ENCODE results near the gene THAP7. TPM values are rescaled to one million over a fixed set of nuclear protein-coding genes. Genes with fewer than 3 reads are reported as not detected.

The THAP7 gene
- total and polyA plus RNA-seq, 2 of the 13 experiments (the other 11 are each of a cell fraction or from before 2014, with no cell fraction given) = 13.0 to 25.5 TPM

DNA sequence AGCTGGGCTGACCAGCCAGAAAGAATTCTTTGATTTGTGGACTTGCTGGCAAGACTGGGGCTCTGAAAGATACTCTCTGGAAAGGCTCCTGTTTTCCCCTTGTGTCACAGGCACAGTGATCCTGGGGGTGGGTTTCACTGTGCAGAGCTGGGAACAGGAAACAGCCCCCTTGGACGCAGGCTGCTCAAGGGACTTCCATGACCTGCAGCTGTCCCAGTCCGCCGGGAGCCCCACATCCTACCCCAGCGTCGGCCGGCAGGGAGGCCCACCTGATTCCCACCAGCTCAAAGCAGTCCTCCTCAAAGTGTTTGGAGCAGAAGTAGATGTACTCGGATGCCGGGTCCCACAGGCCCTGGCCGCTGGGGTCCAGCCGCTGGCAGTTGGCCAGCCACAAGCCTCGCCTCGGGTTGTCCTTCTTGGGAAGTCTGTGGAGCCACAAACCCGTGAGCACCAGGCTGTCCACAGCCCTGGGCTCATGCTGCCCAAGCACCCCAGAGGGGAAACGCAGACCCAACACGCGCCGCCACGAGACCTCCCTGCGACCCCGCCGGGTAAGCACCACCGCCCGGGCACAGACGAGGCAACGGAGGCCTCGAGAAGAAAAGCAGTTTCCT is 824 bp downstream of the THAP7 start (continued):
- TF ChIP-seq, protein P1, sequence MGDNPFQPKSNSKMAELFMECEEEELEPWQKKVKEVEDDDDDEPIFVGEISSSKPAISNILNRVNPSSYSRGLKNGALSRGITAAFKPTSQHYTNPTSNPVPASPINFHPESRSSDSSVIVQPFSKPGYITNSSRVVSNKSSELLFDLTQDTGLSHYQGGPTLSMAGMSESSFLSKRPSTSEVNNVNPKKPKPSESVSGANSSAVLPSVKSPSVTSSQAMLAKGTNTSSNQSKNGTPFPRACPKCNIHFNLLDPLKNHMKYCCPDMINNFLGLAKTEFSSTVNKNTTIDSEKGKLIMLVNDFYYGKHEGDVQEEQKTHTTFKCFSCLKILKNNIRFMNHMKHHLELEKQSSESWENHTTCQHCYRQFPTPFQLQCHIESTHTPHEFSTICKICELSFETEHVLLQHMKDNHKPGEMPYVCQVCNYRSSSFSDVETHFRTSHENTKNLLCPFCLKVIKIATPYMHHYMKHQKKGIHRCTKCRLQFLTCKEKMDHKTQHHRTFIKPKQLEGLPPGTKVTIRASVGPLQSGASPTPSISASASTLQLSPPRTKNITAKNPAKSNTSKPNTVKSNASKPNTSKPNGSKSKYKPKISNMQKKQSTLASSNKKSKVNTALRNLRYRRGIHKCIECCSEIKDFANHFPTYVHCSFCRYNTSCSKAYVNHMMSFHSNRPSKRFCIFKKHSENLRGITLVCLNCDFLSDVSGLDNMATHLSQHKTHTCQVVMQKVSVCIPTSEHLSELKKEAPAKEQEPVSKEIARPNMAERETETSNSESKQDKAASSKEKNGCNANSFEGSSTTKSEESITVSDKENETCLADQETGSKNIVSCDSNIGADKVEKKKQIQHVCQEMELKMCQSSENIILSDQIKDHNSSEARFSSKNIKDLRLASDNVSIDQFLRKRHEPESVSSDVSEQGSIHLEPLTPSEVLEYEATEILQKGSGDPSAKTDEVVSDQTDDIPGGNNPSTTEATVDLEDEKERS (CRISPR knock-in tag; IDR thresholded peaks at IDR 0.05) = no peak
- TF ChIP-seq, protein P2, sequence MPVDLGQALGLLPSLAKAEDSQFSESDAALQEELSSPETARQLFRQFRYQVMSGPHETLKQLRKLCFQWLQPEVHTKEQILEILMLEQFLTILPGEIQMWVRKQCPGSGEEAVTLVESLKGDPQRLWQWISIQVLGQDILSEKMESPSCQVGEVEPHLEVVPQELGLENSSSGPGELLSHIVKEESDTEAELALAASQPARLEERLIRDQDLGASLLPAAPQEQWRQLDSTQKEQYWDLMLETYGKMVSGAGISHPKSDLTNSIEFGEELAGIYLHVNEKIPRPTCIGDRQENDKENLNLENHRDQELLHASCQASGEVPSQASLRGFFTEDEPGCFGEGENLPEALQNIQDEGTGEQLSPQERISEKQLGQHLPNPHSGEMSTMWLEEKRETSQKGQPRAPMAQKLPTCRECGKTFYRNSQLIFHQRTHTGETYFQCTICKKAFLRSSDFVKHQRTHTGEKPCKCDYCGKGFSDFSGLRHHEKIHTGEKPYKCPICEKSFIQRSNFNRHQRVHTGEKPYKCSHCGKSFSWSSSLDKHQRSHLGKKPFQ (CRISPR knock-in tag; IDR thresholded peaks at IDR 0.05; ENCODE audit: insufficient replicate concordance) = peak; percentile 42
- no peak for TF ChIP-seq HMG20B (CRISPR knock-in tag; conservative IDR thresholded peaks at IDR 0.05)
- no peak for TF ChIP-seq RXRA (CRISPR knock-in tag; IDR thresholded peaks at IDR 0.05)
- no peak for TF ChIP-seq POGZ (CRISPR knock-in tag; IDR thresholded peaks at IDR 0.05)

DNA sequence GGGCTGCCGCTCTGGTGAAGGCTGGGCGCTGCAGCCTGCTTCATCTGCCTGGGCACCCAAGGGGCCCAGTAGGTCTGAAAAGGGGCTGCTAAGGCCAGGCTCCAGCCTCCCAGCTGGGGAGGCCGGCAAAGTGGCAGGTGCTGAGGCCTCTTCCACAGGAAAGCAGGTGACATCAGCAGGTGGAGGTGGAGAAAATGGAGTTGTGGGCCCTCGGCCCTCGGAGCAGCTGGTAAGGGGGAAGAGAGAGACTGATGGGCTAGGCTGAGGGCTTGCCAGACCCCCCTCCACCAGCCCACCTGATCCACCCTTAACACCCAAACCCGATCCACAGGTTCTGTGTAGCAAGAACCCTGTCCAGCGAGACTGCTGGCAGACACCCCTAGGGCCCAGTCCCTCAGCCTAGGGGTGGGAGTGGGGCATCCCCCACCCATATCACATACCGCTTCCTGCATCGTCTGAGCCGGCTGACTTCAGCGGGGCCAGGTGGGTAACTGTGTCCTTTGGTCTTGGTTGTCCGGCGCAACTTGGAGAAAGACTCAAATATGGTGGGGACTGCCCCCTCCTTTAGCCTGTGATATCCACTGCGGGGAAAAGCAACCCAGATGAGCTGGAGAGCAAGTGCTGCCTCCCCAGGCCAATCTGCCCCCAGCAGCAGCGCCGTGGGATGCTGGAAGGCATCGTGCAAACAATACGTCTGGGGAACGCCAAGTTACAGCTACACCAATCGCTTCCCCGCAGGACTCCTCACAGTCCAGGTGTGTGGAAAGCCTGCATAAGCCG is 1.5 kb downstream of the THAP7 start:
- ChIA-PET CTCF (ENCODE audit: low intra/inter-chr PET ratio, low total read pairs) (no interaction called here), POLR2A (interaction anchor here (1.8 to 3.3 kb wide), 2 partner anchors 18 to 48 kb away, joined by 8 to 20 read pairs; partner anchors contain the start of gene LZTR1)
- whole genome bisulfite sequencing (ENCODE audit: low lambda C conversion rate) = 90% methylated on average over 10 of the region's 22 CpGs
- H3K9me3 ChIP-seq (ENCODE audit: low read length) = no peaks in the 10 kb centered on the region
- DNase-seq (ENCODE audit: low spot score) = no peak
- H3K9ac ChIP-seq (ENCODE audit: insufficient read depth, low read depth, low read length) = peak overlapping the region; percentile 84
- peak overlapping the region; percentile 94 for H3K27ac ChIP-seq (ENCODE audit: extremely low read length, insufficient read depth, low read length)
- BruUV-seq (replicated peaks) = no TSS peak
- peak overlapping the region; percentile 95 for H3K4me2 ChIP-seq (ENCODE audit: low read depth, low read length)
- H3K4me3 ChIP-seq (replicated peaks in 1 of 3; ENCODE audit: insufficient read depth in 1 of 3, low read depth in 2 of 3, low read length in 3 of 3) = peak overlapping the region; percentile 70 to 89 (median 86)
- no peak overlapping the region for H2AFZ ChIP-seq (ENCODE audit: low read length)
- FAIRE-seq = no peak
- H3K79me2 ChIP-seq (ENCODE audit: insufficient read depth, low read length) = peaks cover 18% of the 10 kb centered on the region
- 0 out of 2 replicates have a peak, but pooled peaks cover 2% of the 10 kb centered on the region for H4K20me1 ChIP-seq (ENCODE audit: insufficient read depth, low read length)
- in situ Hi-C loops (cut with HindIII; ENCODE audit: extremely low pct_ligation_motif_present, low pct_unique_long_range_greater_than_20kb) = no loop called here
- H3K27me3 ChIP-seq (ENCODE audit: control insufficient read depth in 1 of 2, insufficient read depth in 2 of 2, low read length in 2 of 2) = no peaks in the 10 kb centered on the region
- H3K4me1 ChIP-seq (ENCODE audit: insufficient read depth, low read length) = peaks cover 30% of the 10 kb centered on the region
- ATAC-seq = no peak
- peaks cover 8 to 26% of the 10 kb centered on the region in 2 experiments; a peak in 4 of 5 replicates for H3K36me3 ChIP-seq (replicated peaks in 1 of 2; ENCODE audit: control insufficient read depth in 1 of 2, insufficient read depth in 2 of 2, low read length in 2 of 2)
- intact Hi-C loops (cut with micrococcal nuclease; ENCODE audit: unreplicated experiment) = no loop called here
- no peak for TF ChIP-seq PCBP1 (IDR thresholded peaks at IDR 0.05; ENCODE audit: borderline replicate concordance, low read depth, low read length)
- TF ChIP-seq AKAP8 (CRISPR knock-in tag; IDR thresholded peaks at IDR 0.05) = peak; percentile 31; the same call in 1 of the 2 replicates
- TF ChIP-seq REPIN1 (CRISPR knock-in tag; IDR thresholded peaks at IDR 0.05; ENCODE audit: borderline replicate concordance, low read depth) = no peak
- peak; percentile 50; the same call in 1 of the 2 replicates for TF ChIP-seq POLR2G (IDR thresholded peaks at IDR 0.05; ENCODE audit: low read depth, low read length)
- no peak for TF ChIP-seq IKZF1 (IDR thresholded peaks at IDR 0.05)
- TF ChIP-seq, protein P3, sequence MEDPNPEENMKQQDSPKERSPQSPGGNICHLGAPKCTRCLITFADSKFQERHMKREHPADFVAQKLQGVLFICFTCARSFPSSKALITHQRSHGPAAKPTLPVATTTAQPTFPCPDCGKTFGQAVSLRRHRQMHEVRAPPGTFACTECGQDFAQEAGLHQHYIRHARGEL (CRISPR knock-in tag; IDR thresholded peaks at IDR 0.05) = no peak
- TF ChIP-seq, protein P4, sequence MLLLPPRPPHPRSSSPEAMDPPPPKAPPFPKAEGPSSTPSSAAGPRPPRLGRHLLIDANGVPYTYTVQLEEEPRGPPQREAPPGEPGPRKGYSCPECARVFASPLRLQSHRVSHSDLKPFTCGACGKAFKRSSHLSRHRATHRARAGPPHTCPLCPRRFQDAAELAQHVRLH (CRISPR knock-in tag; IDR thresholded peaks at IDR 0.05; ENCODE audit: borderline replicate concordance, low read depth) = no peak
- TF ChIP-seq TCF12 (IDR thresholded peaks at IDR 0.05) = no peak
- 0 out of 2 replicates have a peak, but pooled peaks have one; percentile 19 for TF ChIP-seq TCF12 (CRISPR knock-in tag; IDR thresholded peaks at IDR 0.05)
